Measurements from ENCODE around the gene CARD10.

DNA sequence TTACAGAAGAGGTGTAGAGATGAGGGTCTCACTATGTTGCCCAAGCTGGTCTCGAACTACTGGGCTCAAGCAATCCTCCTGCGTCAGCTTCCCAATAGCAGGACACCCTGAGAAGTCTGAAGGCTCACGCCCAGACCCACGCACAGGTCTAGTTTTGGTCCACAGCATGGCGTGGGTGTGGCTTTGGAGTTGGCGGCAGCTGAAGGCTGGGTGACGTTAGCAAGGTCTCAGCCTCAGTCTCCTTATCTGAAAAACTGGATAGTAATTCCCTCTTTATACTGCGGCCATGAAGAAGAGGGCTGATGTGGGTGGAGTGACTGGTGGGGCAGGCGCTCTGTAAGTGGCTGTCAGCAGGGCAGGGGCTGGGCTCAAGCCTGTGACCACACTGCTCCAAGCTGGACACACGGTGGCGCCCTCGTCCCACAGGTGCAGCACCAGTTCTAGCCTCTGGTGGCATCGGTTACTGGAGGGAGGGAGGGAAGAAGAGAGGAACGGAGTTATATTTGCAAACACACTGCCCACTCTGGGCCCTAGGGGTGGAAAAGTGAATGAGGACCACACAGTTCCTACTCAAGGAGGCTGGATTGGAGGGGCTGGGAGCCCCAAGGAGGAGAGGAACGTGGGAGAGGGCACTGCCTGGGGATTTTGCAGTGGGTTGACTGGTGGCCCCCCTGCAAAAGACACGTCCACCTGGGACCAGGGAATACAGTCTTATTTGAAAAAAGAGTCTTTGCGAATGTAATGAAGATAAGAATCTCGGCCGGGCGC lies 19.6 kb upstream of the CARD10 start:
- TF ChIP-seq, protein P1, sequence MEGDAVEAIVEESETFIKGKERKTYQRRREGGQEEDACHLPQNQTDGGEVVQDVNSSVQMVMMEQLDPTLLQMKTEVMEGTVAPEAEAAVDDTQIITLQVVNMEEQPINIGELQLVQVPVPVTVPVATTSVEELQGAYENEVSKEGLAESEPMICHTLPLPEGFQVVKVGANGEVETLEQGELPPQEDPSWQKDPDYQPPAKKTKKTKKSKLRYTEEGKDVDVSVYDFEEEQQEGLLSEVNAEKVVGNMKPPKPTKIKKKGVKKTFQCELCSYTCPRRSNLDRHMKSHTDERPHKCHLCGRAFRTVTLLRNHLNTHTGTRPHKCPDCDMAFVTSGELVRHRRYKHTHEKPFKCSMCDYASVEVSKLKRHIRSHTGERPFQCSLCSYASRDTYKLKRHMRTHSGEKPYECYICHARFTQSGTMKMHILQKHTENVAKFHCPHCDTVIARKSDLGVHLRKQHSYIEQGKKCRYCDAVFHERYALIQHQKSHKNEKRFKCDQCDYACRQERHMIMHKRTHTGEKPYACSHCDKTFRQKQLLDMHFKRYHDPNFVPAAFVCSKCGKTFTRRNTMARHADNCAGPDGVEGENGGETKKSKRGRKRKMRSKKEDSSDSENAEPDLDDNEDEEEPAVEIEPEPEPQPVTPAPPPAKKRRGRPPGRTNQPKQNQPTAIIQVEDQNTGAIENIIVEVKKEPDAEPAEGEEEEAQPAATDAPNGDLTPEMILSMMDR (IDR thresholded peaks at IDR 0.05; ENCODE audit: insufficient read depth, low read length), result peak; percentile 95
- TF ChIP-seq POLR2AphosphoS5 (IDR thresholded peaks at IDR 0.05; ENCODE audit: low read depth), result no peak
- TF ChIP-seq, protein P2, sequence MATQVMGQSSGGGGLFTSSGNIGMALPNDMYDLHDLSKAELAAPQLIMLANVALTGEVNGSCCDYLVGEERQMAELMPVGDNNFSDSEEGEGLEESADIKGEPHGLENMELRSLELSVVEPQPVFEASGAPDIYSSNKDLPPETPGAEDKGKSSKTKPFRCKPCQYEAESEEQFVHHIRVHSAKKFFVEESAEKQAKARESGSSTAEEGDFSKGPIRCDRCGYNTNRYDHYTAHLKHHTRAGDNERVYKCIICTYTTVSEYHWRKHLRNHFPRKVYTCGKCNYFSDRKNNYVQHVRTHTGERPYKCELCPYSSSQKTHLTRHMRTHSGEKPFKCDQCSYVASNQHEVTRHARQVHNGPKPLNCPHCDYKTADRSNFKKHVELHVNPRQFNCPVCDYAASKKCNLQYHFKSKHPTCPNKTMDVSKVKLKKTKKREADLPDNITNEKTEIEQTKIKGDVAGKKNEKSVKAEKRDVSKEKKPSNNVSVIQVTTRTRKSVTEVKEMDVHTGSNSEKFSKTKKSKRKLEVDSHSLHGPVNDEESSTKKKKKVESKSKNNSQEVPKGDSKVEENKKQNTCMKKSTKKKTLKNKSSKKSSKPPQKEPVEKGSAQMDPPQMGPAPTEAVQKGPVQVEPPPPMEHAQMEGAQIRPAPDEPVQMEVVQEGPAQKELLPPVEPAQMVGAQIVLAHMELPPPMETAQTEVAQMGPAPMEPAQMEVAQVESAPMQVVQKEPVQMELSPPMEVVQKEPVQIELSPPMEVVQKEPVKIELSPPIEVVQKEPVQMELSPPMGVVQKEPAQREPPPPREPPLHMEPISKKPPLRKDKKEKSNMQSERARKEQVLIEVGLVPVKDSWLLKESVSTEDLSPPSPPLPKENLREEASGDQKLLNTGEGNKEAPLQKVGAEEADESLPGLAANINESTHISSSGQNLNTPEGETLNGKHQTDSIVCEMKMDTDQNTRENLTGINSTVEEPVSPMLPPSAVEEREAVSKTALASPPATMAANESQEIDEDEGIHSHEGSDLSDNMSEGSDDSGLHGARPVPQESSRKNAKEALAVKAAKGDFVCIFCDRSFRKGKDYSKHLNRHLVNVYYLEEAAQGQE (IDR thresholded peaks at IDR 0.05; ENCODE audit: insufficient replicate concordance, low read depth), result no peak
